ENCODE results near the gene TGM4. TPM values are rescaled to one million over a fixed set of nuclear protein-coding genes. Genes with fewer than 3 reads are reported as not detected.

TGM4 gene
- total and polyA plus RNA-seq, 3 donors from 2014 or later = 0.68 to 1.4 (median 1.1) TPM

DNA sequence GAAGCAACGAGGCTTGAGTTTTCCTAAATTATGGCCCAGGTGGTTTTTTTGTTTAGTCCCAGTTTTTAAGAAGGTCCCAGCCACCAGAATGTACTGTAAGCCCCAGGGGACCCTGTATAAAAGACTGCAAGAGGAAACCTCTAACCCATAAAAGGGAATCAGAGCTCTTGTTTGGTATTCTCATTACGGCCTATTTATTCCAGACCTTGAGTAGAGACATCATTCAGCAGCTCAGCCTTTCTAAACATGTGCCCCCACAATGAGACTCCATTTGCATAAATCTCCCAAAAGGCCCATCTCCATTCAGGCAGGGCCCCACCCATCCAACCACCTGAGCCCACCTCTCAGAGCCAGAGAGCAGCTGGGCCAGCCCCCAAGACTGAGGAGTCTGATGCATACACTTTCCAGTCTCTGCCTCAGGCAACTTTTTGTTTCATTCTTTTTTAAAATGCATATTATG lies 75.9 kb downstream of the TGM4 start:
- Histone ChIP-seq H3K4me3 (no peak overlapping the region), H3K27ac (no peak overlapping the region), H3K9me3 (no peaks in the 10 kb centered on the region), H3K27me3 (no peaks in the 10 kb centered on the region), H3K36me3 (ENCODE audit: low read depth, missing control alignments) (no peaks in the 10 kb centered on the region), H3K4me1 (no peaks in the 10 kb centered on the region)
- DNase-seq = no peak
- TF ChIP-seq, protein P1, sequence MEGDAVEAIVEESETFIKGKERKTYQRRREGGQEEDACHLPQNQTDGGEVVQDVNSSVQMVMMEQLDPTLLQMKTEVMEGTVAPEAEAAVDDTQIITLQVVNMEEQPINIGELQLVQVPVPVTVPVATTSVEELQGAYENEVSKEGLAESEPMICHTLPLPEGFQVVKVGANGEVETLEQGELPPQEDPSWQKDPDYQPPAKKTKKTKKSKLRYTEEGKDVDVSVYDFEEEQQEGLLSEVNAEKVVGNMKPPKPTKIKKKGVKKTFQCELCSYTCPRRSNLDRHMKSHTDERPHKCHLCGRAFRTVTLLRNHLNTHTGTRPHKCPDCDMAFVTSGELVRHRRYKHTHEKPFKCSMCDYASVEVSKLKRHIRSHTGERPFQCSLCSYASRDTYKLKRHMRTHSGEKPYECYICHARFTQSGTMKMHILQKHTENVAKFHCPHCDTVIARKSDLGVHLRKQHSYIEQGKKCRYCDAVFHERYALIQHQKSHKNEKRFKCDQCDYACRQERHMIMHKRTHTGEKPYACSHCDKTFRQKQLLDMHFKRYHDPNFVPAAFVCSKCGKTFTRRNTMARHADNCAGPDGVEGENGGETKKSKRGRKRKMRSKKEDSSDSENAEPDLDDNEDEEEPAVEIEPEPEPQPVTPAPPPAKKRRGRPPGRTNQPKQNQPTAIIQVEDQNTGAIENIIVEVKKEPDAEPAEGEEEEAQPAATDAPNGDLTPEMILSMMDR (IDR thresholded peaks at IDR 0.05) = no peak
- intact Hi-C loops (cut with DNase I; ENCODE audit: low total_unique reads) = no loop called here
- WGBS, 2 donors = 54 to 87% methylated on average over 2 of the region's 2 CpGs

DNA sequence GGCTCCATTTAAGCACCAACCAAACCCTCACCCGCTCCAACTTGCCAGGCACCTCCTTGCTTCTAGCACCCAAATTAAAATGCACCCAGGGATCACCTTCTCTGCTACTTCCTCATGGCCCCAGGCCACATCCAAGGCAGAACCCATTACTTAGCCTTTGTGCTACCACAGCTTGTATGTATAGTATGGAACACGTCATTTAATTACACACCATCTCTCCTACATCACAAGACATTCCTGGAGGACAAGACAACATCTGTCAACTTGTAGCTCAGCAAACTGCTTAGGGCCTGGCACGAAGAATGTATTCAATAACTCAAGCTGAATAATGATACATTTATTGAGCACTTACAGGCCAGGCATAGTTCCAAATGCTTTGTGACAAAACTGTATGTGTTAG lies 78.3 kb downstream of the TGM4 start:
- DNase-seq = no peak
- 84 to 89% methylated on average over 3 of the region's 3 CpGs for WGBS, 2 donors
- H3K4me1 ChIP-seq = no peaks in the 10 kb centered on the region
- H3K4me3 ChIP-seq = no peak overlapping the region
- no peak for TF ChIP-seq POLR2A (IDR thresholded peaks at IDR 0.05)
- TF ChIP-seq, protein P1 (IDR thresholded peaks at IDR 0.05) = no peak
- no peak overlapping the region for H3K27ac ChIP-seq
- no peaks in the 10 kb centered on the region for H3K27me3 ChIP-seq
- no peaks in the 10 kb centered on the region for H3K9me3 ChIP-seq
- H3K36me3 ChIP-seq (ENCODE audit: low read depth, missing control alignments) = no peaks in the 10 kb centered on the region
- intact Hi-C loops (cut with DNase I; ENCODE audit: low total_unique reads) = no loop called here

DNA sequence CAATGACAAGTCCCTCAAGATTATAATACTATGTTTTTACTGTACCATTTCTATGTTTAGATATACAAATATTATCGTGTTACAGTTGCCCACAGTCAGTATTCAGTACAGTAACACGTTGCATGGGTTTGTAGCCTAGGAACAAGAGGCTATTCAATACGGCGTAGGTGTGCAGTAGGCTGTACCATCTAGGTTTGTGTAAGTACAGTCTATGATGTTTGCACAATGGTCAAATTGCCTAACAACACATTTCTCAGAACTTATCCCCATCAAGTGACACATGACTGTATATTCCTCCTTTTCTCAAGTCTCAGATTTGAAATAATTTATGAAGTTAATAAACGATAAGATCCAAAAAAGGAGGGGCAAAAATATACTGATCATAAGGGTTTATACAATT lies 79.9 kb downstream of the TGM4 start:
- no peak for TF ChIP-seq POLR2A (IDR thresholded peaks at IDR 0.05)
- TF ChIP-seq, protein P1 (IDR thresholded peaks at IDR 0.05) = no peak
- intact Hi-C loops (cut with DNase I; ENCODE audit: low total_unique reads) = no loop called here
- 91 to 97% methylated on average over 5 of the region's 5 CpGs for WGBS, 2 donors

DNA sequence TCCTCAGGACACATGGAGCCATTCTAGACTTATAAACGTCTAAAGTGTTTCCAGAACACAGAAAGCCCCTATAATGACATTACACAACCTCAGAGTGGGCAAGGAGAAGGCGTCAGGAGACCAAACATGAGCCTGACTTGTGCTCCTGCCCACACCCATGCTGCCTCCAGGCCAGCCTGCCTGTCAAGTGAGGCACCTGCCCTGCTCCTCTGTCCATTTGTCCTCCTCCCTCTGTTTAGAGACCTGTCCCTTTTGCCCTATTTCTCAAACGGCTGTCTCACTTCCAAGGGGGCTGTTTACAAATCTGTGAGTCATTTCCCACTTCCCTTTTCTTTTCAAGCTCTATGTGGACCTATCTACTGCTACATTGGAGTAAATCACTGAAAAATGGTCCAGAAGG lies 80.6 kb downstream of the TGM4 start:
- DNase-seq = no peak
- 67 to 72% methylated on average over 3 of the region's 3 CpGs for WGBS, 2 donors
- intact Hi-C loops (cut with DNase I; ENCODE audit: low total_unique reads) = no loop called here
- Histone ChIP-seq H3K4me1 (no peaks in the 10 kb centered on the region), H3K4me3 (no peak overlapping the region), H3K9me3 (no peaks in the 10 kb centered on the region), H3K36me3 (ENCODE audit: low read depth, missing control alignments) (no peaks in the 10 kb centered on the region), H3K27me3 (no peaks in the 10 kb centered on the region), H3K27ac (no peak overlapping the region)
- TF ChIP-seq POLR2A (IDR thresholded peaks at IDR 0.05) = no peak
- TF ChIP-seq, protein P1 (IDR thresholded peaks at IDR 0.05) = no peak

More for the DNA sequence above, 79.9 kb downstream of the TGM4 start:
- Histone ChIP-seq H3K27ac (no peak overlapping the region), H3K4me1 (no peaks in the 10 kb centered on the region), H3K36me3 (ENCODE audit: low read depth, missing control alignments) (no peaks in the 10 kb centered on the region), H3K27me3 (no peaks in the 10 kb centered on the region), H3K9me3 (no peaks in the 10 kb centered on the region), H3K4me3 (no peak overlapping the region)
- DNase-seq = no peak

DNA sequence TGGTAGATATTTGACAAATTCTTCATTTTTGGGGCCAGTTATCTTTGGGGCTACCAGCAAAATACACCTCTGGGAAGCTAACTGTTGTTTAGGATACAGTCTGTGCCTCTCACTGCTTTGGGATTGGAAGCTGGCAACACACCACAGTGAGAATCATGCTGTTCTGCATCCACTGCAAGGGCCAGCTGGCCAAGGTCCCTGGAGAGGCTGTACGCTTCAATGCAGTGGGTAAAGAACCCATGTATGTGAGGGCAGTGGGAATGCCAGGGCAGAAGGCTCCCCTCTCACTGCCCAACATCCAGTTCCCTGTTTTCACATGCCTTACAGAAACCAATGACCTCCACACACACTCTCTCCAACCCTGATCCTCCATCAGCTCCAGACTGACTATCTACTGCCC lies 81.5 kb downstream of the TGM4 start:
- WGBS, 2 donors = 47 to 57% methylated on average over 1 of the region's 1 CpG
- Histone ChIP-seq H3K27ac (no peak overlapping the region), H3K9me3 (no peaks in the 10 kb centered on the region), H3K27me3 (no peaks in the 10 kb centered on the region), H3K4me3 (no peak overlapping the region), H3K4me1 (no peaks in the 10 kb centered on the region), H3K36me3 (ENCODE audit: low read depth, missing control alignments) (no peaks in the 10 kb centered on the region)
- TF ChIP-seq POLR2A (IDR thresholded peaks at IDR 0.05) = no peak
- TF ChIP-seq, protein P1 (IDR thresholded peaks at IDR 0.05) = no peak
- intact Hi-C loops (cut with DNase I; ENCODE audit: low total_unique reads) = no loop called here
- DNase-seq = no peak

Measured in testis (tissue), 3 donors.